GM12878 (cell line): ENCODE results near the gene CCNL1. TPM values are rescaled to one million over a fixed set of nuclear protein-coding genes. Genes with fewer than 3 reads are reported as not detected.

Experiments used
- ATF7 ChIP-seq: fragments of 450-650 bp; IDR thresholded peaks from 2 replicates; pipeline ENCODE4 v1.6.1; 2016; ENCODE audit warnings: low read depth, mild to moderate bottlenecking
- CBX3 ChIP-seq: fragments of 200-600 bp; sonication (generic); IDR thresholded peaks from 2 replicates; pipeline ENCODE4 v1.6.1; 2016; ENCODE audit warnings: low read depth, borderline replicate concordance
- CHD1 ChIP-seq: IDR thresholded peaks from 2 replicates; pipeline ENCODE4 v1.6.1; 2012; ENCODE audit warnings: low read depth, low read length, improper control_type of control experiment
- CUX1 ChIP-seq: IDR thresholded peaks from 2 replicates; pipeline ENCODE4 v1.6.1; 2012; ENCODE audit warnings: improper control_type of control experiment, low read depth, low read length; ENCODE audit not compliant: insufficient replicate concordance
- EP300 ChIP-seq, 2 experiments: fragments of 150-350 bp in 1 of 2; IDR thresholded peaks; 2 replicates each; pipeline ENCODE4 v1.6.1; 2011 to 2012; ENCODE audit warnings: low read depth in 2 of 2, low read length in 2 of 2, borderline replicate concordance in 1 of 2, improper control_type of control experiment in 1 of 2, inconsistent platforms in 1 of 2; ENCODE audit not compliant: control insufficient read depth in 1 of 2
- FOS ChIP-seq: IDR thresholded peaks from 3 replicates; pipeline ENCODE4 v1.6.1; 2011; ENCODE audit warnings: borderline replicate concordance; ENCODE audit not compliant: insufficient read length; ENCODE audit errors: extremely low read depth
- FOXM1 ChIP-seq: IDR thresholded peaks from 2 replicates; pipeline ENCODE4 v1.6.1; 2012; ENCODE audit warnings: low read depth, mild to moderate bottlenecking, inconsistent platforms, low read length, moderate library complexity
- IRF3 ChIP-seq: fragments of 450-650 bp; IDR thresholded peaks from 2 replicates; pipeline ENCODE4 v1.6.1; 2014; ENCODE audit warnings: mild to moderate bottlenecking
- IRF4 ChIP-seq: IDR thresholded peaks from 2 replicates; pipeline ENCODE4 v1.6.1; 2011; ENCODE audit warnings: low read depth, low read length
- MTA2 ChIP-seq: fragments of 450-650 bp; IDR thresholded peaks from 2 replicates; pipeline ENCODE4 v1.6.1; 2016; ENCODE audit warnings: low read depth, mild to moderate bottlenecking, moderate library complexity
- NFIC ChIP-seq: IDR thresholded peaks from 2 replicates; pipeline ENCODE4 v1.6.1; 2012; ENCODE audit warnings: low read depth, mild to moderate bottlenecking, inconsistent platforms, low read length, moderate library complexity
- NFXL1 ChIP-seq: fragments of 450-650 bp; IDR thresholded peaks from 2 replicates; pipeline ENCODE4 v1.6.1; 2017; ENCODE audit warnings: antibody characterized with exemption, mild to moderate bottlenecking, borderline replicate concordance
- NR2F1 ChIP-seq: fragments of 450-650 bp; conservative IDR thresholded peaks from 2 replicates; pipeline ENCODE4 v1.6.1; 2017; ENCODE audit warnings: mild to moderate bottlenecking
- PAX5 ChIP-seq: IDR thresholded peaks from 2 replicates; pipeline ENCODE4 v1.6.1; 2011; ENCODE audit warnings: low read depth, low read length, borderline replicate concordance
- PKNOX1 ChIP-seq: fragments of 450-650 bp; IDR thresholded peaks from 2 replicates; pipeline ENCODE4 v1.6.1; 2016; ENCODE audit warnings: mild to moderate bottlenecking
- POLR2A ChIP-seq: IDR thresholded peaks from 2 replicates; pipeline ENCODE4 v1.6.1; 2011; ENCODE audit warnings: low read depth, mild to moderate bottlenecking, low read length
- RCOR1 ChIP-seq: conservative IDR thresholded peaks from 2 replicates; pipeline ENCODE4 v1.6.1; 2012; ENCODE audit warnings: low read depth, low read length, improper control_type of control experiment
- SMARCA5 ChIP-seq: fragments of 450-650 bp; IDR thresholded peaks from 2 replicates; pipeline ENCODE4 v1.6.1; 2017; ENCODE audit warnings: mild to moderate bottlenecking
- TCF12 ChIP-seq: IDR thresholded peaks from 2 replicates; pipeline ENCODE4 v1.6.1; 2011; ENCODE audit warnings: low read depth, mild to moderate bottlenecking, low read length
- ZNF592 ChIP-seq: fragments of 450-650 bp; IDR thresholded peaks from 2 replicates; pipeline ENCODE4 v1.6.1; 2017; ENCODE audit warnings: mild to moderate bottlenecking, moderate library complexity
- polyA plus RNA-seq, 11 experiments: library from polyadenylated mRNA; depleted of rRNA in 4 of 11; unstranded in 6 of 11; stranded (reverse) in 5 of 11; fragments of >200 nt; fragmentation: Nextera tagmentation in 4 of 11; fragmentation: Illumina TruSeq in 1 of 11; extraction: Ambion mirVana in 4 of 11; extraction: Trizol in 1 of 11; gene quantifications; 1 replicate in 1 of 11; 2 replicates in 10 of 11; pipeline versions ENCODE4 v1.2.1 to v1.2.3, GENCODE V29; 2011 to 2016; ENCODE audit warnings: inconsistent platforms in 2 of 11, missing spikeins in 2 of 11, low read depth in 1 of 11
- total RNA-seq, 4 experiments: library from RNA; depleted of rRNA in 3 of 4; stranded (reverse); fragments of >200 nt in 3 of 4; fragmentation: Illumina TruSeq in 1 of 4; extraction: Trizol in 1 of 4; gene quantifications; 2 replicates each; pipeline versions ENCODE4 v1.2.1 to v1.2.3, GENCODE V29; 2013 to 2021

CCNL1 gene
- total and polyA plus RNA-seq, 10 of the 15 experiments (the other 5 are each of a cell fraction or from before 2014, with no cell fraction given) = 22.2 to 174 (median 115) TPM

- TF ChIP-seq PAX5 (no peak), POLR2A (peak; percentile 67), PKNOX1 (no peak), ATF7 (no peak), EP300 (IDR thresholded peaks at IDR 0.05; ENCODE audit: borderline replicate concordance in 1 of 2, control insufficient read depth in 1 of 2, low read depth in 2 of 2, low read length in 2 of 2) (0 out of 4 replicates have a peak, but pooled peaks of 1 of the 2 experiments have one; percentile 36), ZNF592 (no peak), CHD1 (no peak), IRF4 (no peak), SMARCA5 (no peak), CBX3 (no peak), NFIC (peak; percentile 44; the same call in 1 of the 2 replicates), IRF3 (no peak), TCF12 (no peak), FOS (no peak), CUX1 (no peak), RCOR1 (no peak), FOXM1 (peak; percentile 34; the same call in 1 of the 2 replicates), NFXL1 (no peak), MTA2 (no peak), NR2F1 (no peak)
Measured at GRCh38 chr3:157148196-157148889, 11.6 kb downstream of the CCNL1 start (continued).
